ENCODE results near the gene SLCO2A1.

The SLCO2A1 gene

DNA sequence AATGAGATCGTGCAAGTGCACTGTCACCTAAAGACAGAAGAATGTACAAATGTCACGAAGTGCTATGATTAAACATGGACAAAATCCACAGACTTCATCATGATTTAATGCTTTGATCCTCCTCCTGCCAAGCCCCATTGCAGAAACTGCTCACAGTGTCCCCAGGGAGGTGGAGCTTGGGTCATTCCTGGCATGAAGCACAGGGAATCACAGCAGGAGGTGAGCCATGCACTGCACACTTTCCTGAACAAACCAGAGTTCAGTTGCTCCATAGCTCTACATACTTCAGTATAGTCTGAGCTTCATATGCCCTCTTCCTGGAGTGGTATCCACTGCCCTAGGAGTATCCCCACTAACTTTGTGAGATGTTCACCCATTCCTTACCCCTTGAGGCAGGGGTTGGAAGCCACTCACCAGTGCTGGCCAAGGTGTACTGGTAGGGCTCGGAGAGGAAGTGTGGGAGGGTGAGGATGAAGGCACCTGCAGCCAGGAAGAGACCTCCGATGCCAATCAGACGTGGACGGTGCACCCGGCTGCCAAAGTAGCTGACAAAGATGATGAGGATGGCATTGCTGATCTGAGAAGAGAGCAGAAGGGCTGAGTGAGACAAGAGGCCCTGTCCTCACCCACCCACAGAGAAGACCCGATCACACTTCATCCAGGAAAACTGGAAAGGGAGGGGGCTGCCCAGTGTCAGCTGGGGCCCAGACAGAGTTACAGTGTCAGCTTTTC is 56.3 kb downstream of the SLCO2A1 start:
- DNase-seq: peak; percentile 7

DNA sequence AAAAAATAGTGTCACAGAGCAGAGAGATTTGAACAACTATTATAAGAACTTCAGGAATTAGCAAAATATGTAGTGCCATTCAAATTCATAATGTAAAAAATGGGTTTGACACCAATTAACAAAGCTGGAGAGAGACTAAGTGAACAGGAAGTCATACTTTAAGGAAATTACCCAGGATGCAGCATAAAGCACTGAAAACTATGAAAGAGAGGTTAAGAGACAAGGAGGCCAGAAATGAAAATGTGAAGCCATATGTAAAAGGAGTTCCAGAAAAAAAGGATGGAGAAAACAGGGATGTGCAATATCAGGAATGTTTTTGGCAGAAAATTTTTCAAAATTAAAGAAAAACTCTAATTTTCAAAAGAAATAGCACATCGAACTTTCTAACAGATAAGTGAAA is 57.6 kb downstream of the SLCO2A1 start:
- DNase-seq: no peak

DNA sequence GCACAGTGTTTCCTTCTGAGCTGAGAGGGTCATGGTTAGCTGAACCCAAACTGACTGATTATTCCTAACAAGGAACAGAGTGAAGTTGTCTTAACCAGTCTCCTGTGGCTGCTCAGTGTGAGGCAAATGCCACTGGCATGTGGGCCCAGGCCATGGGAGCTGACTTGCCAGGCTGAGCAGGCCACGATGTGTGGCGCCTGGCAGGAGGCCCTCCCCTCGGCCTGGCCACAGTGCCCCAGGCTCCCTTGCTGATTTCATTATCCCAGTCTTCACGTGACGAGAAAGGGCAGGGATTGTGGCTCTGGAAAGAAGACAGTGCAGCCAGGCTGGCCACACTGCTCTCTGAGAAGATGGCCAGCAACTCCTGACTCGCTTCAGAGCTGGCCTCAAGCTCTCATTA is 58.8 kb downstream of the SLCO2A1 start:
- no peak for DNase-seq

DNA sequence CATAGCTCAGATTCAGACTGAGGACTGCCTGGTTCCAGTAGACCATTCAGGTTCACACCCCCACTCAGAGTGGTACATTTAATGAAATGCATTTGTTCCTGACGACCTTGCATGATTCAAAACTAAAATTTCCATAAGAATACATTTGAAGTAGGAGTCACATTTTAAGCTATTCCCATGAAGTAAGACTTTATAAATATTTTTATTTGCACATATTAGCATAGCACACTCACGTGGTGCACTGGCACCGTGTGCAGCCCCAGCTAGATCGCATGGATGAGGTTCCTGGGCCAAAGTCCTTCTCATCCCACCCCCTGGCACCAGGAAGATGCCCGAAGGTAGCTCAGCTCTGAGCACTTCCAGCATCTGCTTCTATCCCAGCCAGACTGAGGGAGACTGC is 59.4 kb downstream of the SLCO2A1 start:
- DNase-seq: no peak

DNA sequence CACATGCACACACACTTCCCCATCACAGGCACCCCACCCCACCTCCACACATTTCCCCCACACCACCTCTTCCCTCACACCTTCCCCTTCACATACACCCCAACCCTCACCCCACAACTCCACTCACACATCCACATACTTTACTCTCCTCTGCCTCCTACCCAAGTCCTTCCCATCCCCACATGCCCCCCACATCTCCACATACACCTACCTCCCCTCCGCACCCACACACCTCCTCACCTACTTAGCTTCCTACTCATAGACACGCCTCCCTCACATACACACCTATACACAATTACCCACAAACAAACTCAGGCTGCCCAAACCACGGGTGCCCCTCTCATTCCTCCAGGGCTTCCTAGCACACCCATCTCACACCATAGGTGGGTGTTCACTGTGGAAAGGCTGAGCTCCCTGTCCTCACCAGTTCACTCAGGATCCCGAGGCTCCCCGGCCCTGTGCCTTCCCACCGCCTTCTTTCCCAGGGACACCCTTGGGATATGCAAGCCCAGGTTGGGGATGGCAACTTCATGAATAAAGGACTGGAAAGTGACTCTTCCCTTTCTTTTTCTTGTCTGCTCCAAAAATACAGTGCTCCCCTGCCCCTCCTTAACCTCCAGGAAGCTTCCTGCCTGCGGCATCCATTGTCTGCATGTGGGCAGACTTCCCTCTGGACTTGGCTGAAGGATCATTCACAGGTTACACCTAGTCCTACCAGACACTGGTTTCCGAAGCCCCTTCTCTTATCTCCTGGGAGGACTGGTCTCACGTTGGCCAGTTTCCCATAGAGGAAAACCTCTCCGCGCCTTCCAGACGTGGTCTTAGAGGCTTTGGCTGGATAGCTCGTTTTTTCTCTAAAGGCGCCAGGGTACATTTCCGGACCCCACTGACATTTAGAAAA is 61.5 kb downstream of the SLCO2A1 start:
- no peak for DNase-seq

DNA sequence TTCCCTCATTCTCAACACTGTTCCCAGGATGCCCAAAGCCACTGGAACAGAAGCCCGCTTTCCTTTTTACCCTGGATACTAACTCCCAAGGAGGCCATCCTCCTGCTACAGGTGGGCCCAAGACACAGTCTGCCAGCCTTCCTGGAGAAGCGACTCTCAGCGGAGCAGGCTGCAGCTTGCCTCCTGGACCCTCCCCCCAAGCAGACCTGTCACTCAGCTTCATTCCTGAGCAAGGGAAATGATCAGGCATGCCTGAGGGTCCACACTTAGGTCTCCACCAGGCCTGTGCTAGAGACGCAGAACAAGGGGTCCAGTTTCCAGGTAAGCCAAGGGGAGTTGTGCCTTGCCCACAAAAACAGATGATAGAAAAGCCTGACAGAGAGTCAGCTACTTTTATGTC is 62.8 kb downstream of the SLCO2A1 start:
- no peak for DNase-seq

DNA sequence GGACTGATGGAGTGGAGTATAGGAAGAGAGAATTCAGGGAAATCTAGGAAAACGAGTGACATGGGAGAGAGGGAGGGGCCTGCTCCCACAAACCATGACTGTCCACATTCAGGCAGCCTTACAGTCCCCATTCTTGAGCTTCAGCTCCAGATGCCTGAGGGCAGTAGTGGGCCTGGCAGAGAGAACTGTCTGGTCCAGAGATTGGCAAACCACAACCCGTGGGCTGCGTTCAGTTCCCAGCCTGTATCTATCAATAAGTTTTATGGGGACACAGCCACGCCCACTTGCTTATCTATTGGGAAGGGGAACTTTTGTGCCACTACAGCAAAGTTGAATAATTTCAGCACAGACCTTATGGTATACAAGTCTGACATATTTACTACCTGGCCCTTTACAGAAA is 63.8 kb downstream of the SLCO2A1 start:
- no peak for DNase-seq

DNA sequence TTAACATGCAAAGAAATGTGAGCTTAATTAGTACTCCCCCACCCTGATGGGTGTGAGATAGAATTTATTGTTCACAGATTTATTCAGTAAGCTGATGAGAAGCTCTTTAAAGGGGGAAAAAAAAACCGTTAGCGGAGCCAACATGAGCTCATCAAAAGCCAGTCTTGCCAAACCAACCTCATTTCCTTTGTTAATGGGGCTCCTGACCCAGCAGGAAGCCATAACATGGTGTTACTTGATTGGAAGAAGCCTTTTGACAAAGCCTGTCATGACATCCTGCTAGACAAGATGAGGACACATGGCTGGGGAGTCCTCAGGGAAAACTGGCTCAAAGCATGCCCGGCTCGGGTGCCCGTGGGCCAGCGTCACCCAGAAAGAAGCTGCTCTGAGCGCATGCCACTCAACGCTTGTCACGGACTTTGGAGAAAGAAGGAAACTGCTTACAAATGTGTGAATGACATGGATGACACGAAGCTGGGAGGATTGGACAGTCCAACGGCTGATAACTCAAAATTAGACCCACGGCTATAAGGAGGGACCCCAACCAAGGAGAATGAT is 64.6 kb downstream of the SLCO2A1 start:
- DNase-seq: no peak

DNA sequence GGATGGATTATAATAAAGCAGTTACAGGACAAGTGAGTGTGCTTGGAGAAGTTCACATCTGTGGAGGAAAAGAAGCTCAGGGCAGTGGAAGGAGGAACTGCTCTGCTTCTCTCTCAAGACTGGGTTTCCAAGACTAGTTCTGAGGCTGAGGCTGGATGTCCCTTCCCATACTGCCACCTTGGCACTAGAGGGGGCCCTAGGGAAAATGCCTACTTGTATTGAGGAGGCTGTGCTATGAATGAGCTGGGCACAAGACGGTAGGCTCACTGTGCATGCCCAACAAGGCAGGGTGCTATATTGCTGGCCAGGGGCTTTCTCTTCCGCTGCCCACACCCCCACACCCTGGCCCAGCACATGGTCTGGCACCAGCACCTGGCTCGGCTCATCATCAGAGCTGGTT is 65.2 kb downstream of the SLCO2A1 start:
- DNase-seq: peak; percentile 3

DNA sequence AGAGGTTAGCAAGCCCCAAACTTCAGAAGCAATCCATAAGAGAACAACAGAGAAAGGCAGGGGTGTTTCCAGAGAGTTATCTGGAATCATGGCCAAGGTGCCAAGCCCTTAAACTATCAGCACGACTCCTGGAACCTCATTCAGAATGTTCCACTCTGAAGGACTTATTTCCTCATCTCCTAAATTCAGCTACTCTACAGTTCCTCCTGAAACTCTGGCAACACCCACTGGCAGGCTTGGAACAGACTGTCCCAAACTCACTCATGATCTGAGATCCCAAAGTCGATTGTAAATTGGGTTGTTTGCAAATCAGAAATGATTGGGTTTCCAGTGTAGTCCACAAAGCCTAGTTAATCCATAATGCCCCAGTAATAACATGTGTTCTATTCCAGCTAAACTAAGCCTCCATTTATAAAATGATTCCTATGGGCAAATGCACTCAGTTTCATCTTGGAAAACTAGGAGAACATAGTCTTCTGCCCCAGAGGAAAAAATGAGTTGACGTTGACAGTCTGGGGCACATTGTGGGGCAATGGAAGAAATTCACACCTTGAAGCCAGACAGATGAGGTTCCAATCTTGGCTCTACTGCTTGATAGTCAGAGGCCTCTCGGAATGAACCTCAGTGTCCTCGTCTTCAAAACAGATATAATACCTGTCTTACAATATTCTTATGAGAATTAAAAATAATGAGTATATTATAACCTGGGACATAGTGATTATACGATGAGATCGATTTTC is 65.9 kb downstream of the SLCO2A1 start:
- no peak for DNase-seq

DNA sequence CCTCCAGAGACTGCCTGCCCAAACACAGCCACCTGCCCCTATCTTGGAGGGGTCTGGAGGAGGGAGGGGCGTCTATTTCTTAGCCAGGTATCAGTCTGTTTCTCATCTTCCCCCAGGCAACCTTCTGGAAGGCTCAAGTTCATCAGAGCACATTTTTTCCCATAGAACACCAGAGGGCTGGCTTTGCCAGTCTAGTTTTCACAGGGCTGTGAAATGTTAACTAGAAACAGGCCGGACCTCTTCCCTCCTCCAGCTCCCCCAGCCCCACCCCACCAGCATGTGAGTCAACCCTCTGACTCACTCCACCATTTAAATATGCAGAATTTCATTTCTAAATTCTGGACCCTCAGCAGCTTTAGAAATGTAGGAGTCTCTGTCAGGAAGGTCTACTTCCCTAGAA is 66.9 kb downstream of the SLCO2A1 start:
- DNase-seq: no peak

DNA sequence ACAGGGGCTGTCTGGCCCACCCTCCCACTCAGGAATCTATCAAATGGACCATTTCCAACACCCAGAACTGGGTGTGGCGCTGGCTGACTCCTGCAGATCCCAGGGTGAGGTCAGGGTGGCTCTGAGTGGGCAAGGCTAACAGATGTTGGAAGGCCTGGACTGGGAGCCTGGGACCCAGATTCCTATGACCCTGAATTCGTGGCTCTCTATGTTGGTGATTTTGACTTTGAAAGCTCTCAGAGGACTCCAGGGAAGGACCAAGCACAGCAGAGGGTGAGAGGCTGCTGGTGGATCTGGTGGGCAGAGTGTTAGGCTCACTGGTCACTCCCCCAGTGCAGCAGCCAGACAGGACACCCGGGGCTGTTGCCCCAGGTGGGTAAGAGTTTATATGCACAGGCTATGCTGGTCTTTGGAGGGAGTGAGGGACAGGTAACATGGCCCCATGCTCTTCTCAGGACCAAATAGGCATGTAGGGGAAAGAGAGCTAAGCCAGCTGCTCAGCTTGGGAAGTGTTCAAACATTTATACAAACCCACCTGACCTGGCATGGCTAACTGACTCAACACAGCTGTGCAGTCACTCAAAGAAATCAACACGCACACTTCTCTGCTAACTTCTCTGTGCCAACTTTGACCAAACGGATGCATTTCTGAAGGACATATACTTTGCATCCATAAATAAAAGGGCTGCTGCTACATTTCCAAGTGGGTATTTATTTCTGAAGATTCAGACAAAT is 71.5 kb downstream of the SLCO2A1 start:
- DNase-seq: no peak

DNA sequence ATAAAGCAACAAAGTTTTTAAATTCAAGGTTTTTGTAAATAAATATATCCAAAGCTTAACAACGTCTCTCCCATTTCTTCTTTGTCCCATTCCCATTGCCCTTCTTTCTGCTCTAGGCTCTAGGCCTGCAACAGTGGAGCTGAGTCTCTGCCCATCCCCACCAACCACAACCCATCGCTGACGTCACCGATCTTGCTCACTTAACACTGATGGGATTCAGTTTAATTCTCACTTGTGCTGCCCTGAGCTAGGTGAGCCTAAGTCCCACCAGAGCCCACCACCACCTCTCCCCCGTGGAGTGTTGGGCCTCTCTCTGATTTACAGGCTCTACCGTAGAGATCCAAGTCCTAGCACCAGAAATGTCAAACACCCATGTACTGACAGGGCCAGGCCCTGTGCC is 72.7 kb downstream of the SLCO2A1 start:
- DNase-seq: no peak

DNA sequence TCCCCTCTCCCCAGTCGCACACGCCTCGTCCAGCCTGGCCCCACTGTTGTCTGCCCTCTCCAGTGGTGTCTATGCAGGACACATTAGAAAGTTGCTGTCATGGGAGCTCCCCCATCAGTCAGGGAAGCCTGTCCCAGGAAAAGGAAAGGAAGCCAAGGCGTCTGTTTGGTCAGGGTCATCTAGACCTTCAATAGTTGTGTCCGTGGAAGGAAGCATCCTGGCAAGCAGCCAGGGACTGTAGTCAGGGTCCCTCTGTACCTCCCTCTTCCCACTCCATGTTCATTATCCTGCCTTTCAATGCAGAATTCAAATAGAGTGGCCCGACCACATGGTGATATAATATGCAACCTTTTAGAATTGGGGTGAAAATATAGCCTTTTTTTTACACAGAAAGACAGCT is 73.4 kb downstream of the SLCO2A1 start:
- DNase-seq: peak; percentile 43

DNA sequence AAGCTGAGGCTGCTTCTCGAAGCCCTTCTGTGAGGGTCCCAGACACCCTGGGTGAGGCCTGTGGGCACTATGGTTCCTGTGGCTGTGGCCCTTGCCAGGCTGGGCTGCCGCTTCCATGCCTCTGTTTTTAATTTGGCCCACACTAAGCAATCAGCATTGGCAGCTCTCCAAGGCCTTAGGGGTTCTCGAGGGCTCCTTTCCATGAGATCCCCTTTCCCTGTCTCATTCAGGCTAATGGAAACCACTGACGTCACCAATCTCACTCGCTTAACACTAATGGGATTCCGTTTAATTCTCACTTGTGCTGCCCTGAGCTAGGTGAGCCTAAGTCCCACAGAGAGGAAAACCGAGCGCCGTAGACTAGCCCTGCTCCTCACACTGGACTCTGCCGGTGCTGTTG is 73.8 kb downstream of the SLCO2A1 start:
- no peak for DNase-seq

DNA sequence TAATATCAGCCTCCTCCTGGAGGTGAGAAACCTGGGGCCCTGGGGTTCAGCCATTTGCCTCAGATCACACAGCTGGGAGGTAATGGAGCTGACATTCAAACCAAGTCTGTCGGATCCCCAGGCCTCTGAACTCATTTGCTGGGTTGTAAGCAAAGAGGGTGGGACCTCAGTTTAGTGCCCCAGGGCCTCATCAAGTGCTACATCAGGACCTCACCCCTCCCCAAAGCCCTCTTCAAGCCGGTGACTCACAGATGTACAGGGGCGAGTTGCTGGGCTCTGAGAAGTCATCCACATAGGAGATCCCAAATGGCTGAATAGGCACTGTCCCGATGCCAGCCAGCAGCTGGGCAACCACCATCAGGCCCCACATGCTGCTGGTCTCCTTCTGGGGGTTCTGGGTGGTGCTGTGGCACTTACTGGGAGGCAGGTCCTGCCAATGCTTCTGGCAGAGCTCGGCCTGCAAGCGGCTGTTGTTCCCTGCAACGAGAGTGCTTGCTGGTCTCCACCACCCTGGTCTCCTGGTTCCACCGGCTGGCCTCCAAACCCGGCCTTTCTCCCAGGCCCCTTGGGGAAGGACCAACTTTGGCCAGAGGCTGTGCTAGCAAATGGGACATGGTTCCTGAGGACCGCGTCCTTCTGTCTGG is 74.9 kb downstream of the SLCO2A1 start:
- no peak for DNase-seq

DNA sequence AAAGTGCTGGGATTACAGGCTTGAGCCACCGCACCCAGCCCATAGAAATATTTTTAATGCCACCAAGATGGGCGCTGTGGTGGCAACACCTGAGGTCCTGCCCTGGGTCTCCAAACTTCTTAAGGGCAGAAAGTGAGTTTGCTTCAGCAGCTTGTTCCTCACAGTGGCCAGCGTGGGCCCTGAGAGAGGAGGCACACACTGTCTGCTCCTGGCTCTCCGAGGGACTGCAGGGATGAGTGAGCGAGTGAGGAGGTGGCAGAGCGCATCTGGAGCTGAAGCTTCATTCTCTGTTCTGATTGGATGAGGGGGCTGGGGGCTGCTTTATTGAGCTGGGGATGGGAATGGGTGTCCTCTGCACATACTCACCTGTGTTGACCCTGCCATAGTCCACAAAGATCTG is 76.4 kb downstream of the SLCO2A1 start:
- DNase-seq: no peak

DNA sequence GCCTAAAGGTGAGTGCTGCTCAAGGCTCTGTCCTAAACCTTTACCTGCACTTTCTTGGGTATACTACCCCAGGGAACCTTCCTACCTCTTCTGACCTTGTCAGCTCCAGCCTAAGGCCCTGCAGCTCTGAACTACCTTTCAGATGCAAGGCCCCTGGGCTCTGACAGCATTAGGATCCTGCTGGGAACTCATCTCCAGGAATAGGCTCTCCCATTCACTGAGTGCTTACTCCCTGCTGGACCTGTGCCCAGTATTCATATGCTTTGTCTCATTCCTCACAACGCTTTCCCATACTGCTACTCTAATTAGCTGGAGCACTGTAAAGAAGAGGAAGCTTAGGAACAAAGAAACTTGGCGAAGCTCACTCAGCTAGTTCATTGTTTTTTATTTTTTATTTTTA is 80.3 kb downstream of the SLCO2A1 start:
- DNase-seq: peak; percentile 90

DNA sequence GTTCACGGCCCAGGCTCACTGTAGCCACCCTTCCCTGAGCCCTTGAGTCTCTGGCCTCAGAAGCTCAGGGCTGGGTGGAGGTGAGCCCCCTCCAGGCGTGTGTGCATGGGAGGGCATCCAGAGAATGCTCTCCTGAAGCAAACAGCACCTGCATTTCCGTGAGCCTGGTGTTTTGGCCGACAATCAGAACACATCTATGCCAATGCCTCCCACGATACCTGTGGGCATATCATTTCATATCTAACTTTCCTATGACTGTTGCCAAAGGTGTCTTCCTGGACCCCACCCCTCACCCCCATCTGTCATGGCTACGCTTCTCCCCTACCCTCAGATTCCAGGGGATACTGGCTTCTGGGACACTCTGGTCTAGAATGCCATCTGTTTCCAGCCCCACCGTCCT is 80.7 kb downstream of the SLCO2A1 start:
- no peak for DNase-seq

DNA sequence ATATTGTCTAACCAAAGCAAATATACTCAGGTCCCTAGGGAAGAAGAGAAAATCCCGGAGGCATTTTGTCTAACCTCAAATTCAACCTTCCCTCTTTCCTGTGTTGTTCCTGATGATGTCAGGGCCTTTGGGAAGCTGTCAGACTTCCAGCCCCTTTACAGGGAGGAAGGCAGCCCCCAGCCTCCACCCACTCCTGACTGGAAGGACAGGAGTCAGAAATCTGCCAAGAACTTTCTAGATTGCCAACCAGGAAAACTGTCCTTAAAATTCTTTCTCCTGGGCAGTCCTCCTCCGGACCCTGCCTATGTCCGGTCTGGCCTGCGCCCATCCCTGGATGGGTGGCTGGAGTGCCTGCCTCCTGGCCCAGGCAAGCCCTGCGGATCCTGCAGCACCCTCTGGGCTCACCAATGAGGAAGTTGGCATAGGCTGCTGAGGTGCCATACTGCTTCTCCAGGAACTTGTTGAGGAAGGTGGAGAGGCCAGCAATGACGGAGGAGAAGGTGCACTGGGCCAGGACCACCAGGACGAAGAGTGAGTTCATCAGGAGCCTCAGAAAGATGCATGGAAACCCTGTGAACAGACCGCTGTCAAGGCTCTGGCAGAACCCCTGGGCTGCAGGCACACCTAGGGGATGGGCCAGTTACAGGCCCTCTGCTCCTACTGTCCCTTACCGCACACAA is 81.5 kb downstream of the SLCO2A1 start:
- DNase-seq: peak; percentile 39

DNA sequence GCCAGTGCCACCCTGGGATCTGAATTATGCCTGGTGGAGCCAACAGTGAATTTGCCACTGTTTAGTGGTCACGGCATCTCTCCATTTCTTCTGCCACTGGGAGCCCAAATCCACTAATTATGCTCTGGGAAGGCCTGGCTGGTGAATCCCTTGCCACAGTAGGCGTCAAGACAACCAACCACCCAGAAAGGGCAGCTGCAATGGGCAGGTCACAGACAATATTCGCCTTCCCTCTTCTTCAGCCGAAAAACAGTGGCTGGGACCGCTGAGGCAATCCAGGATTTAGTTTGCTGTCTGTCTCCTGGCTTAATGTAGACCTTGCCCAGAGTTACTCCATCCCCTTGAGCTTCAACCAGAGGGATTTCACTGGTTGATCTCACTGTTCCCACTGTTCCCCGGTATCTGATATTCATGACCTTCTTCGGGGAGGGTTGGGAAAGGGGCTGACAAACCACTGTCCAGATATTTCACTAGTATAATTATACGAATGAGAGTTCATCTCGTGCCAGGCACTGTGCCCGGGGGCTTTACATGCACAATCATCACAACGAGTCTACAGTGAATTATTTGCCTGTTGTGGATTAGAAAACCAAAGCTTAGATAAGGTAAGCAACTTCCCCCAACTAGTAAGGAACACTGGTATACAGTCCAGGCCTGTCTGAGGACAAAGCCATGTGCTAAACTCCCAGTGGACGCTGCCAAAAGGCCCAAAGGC is 84.2 kb downstream of the SLCO2A1 start:
- no peak for DNase-seq
